Transverse colon (tissue), 4 donors: Measurements from ENCODE around the gene SRPK2. TPM values are rescaled to one million over a fixed set of nuclear protein-coding genes. Genes with fewer than 3 reads are reported as not detected.

Source experiments
- DNase-seq: peaks from one replicate; pipeline ENCODE4 v3.0.0-alpha.2; 2019
- H3K27ac ChIP-seq, 4 donors: fragments of 200-600 bp; sonication (generic); 2 replicates each; pipeline ENCODE4 v1.5.1; 2016 to 2018; ENCODE audit warnings: inconsistent platforms in 4 of 4
- H3K27me3 ChIP-seq: fragments of 200-600 bp; sonication (generic); 2 replicates; pipeline ENCODE4 v1.5.1; 2017; ENCODE audit warnings: inconsistent platforms
- H3K36me3 ChIP-seq, 4 donors: fragments of 200-600 bp; sonication (generic); 2 replicates each; pipeline ENCODE4 v1.5.1; 2017 to 2019; ENCODE audit warnings: inconsistent platforms in 4 of 4
- H3K4me1 ChIP-seq, 4 donors: fragments of 200-600 bp; sonication (generic); 2 replicates each; pipeline ENCODE4 v1.5.1; 2017 to 2020; ENCODE audit warnings: inconsistent platforms in 4 of 4
- H3K4me3 ChIP-seq, 4 donors: fragments of 200-600 bp; sonication (generic); 1 replicate in 1 of 4; 2 replicates in 3 of 4; pipeline versions ENCODE4 v1.5.1 to v1.6.1; 2017 to 2019; ENCODE audit warnings: inconsistent platforms in 4 of 4
- H3K9me3 ChIP-seq, 2 donors: fragments of 200-600 bp; sonication (generic); 2 replicates each; pipeline ENCODE4 v1.5.1; 2017 to 2019; ENCODE audit warnings: inconsistent platforms in 2 of 2
- CTCF ChIP-seq, 5 experiments: fragments of 200-600 bp in 3 of 5; fragments of 450-650 bp in 2 of 5; sonication (generic) in 3 of 5; IDR thresholded peaks; 1 replicate in 2 of 5; 2 replicates in 3 of 5; pipeline ENCODE4 v1.5.1; 2016 to 2017; ENCODE audit warnings: antibody characterized with exemption in 5 of 5, inconsistent platforms in 3 of 5, mild to moderate bottlenecking in 2 of 5, moderate library complexity in 1 of 5
- EP300 ChIP-seq: sonication (generic); formaldehyde crosslinking; IDR thresholded peaks from one replicate; pipeline ENCODE4 v1.6.1; 2017; ENCODE audit warnings: antibody characterized with exemption, low read depth
- POLR2A ChIP-seq: fragments of 450-650 bp; IDR thresholded peaks from one replicate; pipeline ENCODE4 v1.6.1; 2016; ENCODE audit warnings: antibody characterized with exemption, mild to moderate bottlenecking, moderate library complexity
- POLR2AphosphoS5 ChIP-seq, 3 donors: sonication (generic); formaldehyde crosslinking; IDR thresholded peaks; one replicate each; pipeline ENCODE4 v1.6.1; 2016; ENCODE audit warnings: antibody characterized with exemption in 3 of 3
- WGBS, 2 donors: methylation state at CpG; one replicate each; pipeline ENCODE4 v1.1.5; 2018; ENCODE audit warnings: low coverage in 1 of 2; 5-methylcytosine and 5-hydroxymethylcytosine counted together
- in situ Hi-C, 4 donors: fragments of 200-750 bp; cut with MboI; loops; one replicate each; pipeline versions ENCODE4 v1.15.0 to v1.15.1; 2017; ENCODE audit warnings: low sequenced_read_pairs in 3 of 4, low pct_ligation_motif_present in 1 of 4, low pct_unique_long_range_greater_than_20kb in 1 of 4
- intact Hi-C: fragments of 100-400 bp; cut with DNase I; formaldehyde crosslinking; loops from one replicate; pipeline ENCODE4 v1.15.1; 2023; ENCODE audit warnings: low total_unique reads
- total RNA-seq, 4 donors: library from RNA; depleted of rRNA; stranded (reverse); fragments of >200 nt; gene quantifications; one replicate each; pipeline ENCODE4 v1.1.0, GENCODE V29; 2016

SRPK2 gene
- total RNA-seq, 4 donors from 2014 or later, result 18.3 to 93.1 (median 43.8) TPM

GRCh38 chr7:105346593-105347322 lies 42.0 kb downstream of the SRPK2 start:
- Histone ChIP-seq H3K4me1 (peaks cover 0 to 21% (median 9%) of the 10 kb centered on the region in 4 donors), H3K27me3 (no peaks in the 10 kb centered on the region), H3K4me3 (no peak overlapping the region), H3K27ac (no peak overlapping the region), H3K9me3 (no peaks in the 10 kb centered on the region), H3K36me3 (no peaks in the 10 kb centered on the region)
- TF ChIP-seq POLR2AphosphoS5 (IDR thresholded peaks at IDR 0.05) (no peak), EP300 (no peak), POLR2A (no peak), CTCF (IDR thresholded peaks at IDR 0.05) (no peak)
- DNase-seq, result no peak
- intact Hi-C loops, result no loop called here
- in situ Hi-C loops, result no loop called here
- WGBS, 2 donors, result 91 to 93% methylated on average over 8 to 10 of the region's 10 CpGs

GRCh38 chr7:105346138-105346537 lies 42.6 kb downstream of the SRPK2 start:
- no peaks in the 10 kb centered on the region for H3K27me3 ChIP-seq
- DNase-seq, result no peak
- 70% methylated on average over 2 of the region's 2 CpGs; no CpG with 5 or more reads in 1 of the 2 donors for whole genome bisulfite sequencing, 2 donors
- no peak overlapping the region for H3K27ac ChIP-seq
- peaks cover 0 to 15% (median 5%) of the 10 kb centered on the region in 4 donors for H3K4me1 ChIP-seq
- no peak overlapping the region for H3K4me3 ChIP-seq
- in situ Hi-C loops (no loop called here), intact Hi-C loops (no loop called here)
- TF ChIP-seq POLR2A (no peak), EP300 (no peak), POLR2AphosphoS5 (IDR thresholded peaks at IDR 0.05) (no peak), CTCF (IDR thresholded peaks at IDR 0.05) (no peak)
- H3K9me3 ChIP-seq, result no peaks in the 10 kb centered on the region
- H3K36me3 ChIP-seq, result no peaks in the 10 kb centered on the region

GRCh38 chr7:105345725-105346124 lies 43.0 kb downstream of the SRPK2 start:
- Histone ChIP-seq H3K27me3 (no peaks in the 10 kb centered on the region), H3K27ac (no peak overlapping the region), H3K4me3 (no peak overlapping the region), H3K4me1 (peaks cover 0 to 14% (median 5%) of the 10 kb centered on the region in 4 donors), H3K36me3 (no peaks in the 10 kb centered on the region), H3K9me3 (no peaks in the 10 kb centered on the region)
- no peak for DNase-seq
- WGBS, 2 donors, result 30 to 39% methylated on average over 3 of the region's 3 CpGs
- in situ Hi-C loops, result no loop called here
- no peak for TF ChIP-seq POLR2AphosphoS5 (IDR thresholded peaks at IDR 0.05)
- TF ChIP-seq POLR2A, result no peak
- no peak for TF ChIP-seq EP300
- no peak for TF ChIP-seq CTCF (IDR thresholded peaks at IDR 0.05)
- intact Hi-C loops, result no loop called here

- no peaks in the 10 kb centered on the region for H3K27me3 ChIP-seq
- no peak overlapping the region for H3K4me3 ChIP-seq
- no peaks in the 10 kb centered on the region for H3K9me3 ChIP-seq
- H3K27ac ChIP-seq, result no peak overlapping the region
- WGBS, 2 donors, result 87 to 100% methylated on average over 2 to 3 of the region's 3 CpGs
- H3K36me3 ChIP-seq, result no peaks in the 10 kb centered on the region
- in situ Hi-C loops (no loop called here), intact Hi-C loops (no loop called here)
- peaks cover 0 to 14% (median 5%) of the 10 kb centered on the region in 4 donors for H3K4me1 ChIP-seq
- DNase-seq, result no peak
- TF ChIP-seq POLR2A, result no peak
- TF ChIP-seq EP300, result no peak
- TF ChIP-seq POLR2AphosphoS5 (IDR thresholded peaks at IDR 0.05), result no peak
- TF ChIP-seq CTCF (IDR thresholded peaks at IDR 0.05), result no peak
Observed at GRCh38 chr7:105345003-105345402, 43.7 kb downstream of the SRPK2 start.
